Gastrocnemius medialis (tissue), 4 donors: ENCODE measurements around the gene FOXP4. TPM values are rescaled to one million over a fixed set of nuclear protein-coding genes. Genes with fewer than 3 reads are reported as not detected.
A peak's percentile ranks its signal among the peaks of the same experiment; 100 is the strongest.

ENCODE experiments used
- ATAC-seq, 2 donors: fragments of 150-250 bp; one replicate each; pipeline ENCODE4 v1.9.1; 2016
- DNase-seq, 2 donors: peaks; one replicate each; pipeline ENCODE4 v3.0.0-alpha.2; 2019
- H3K27ac ChIP-seq, 4 donors: fragments of 200-600 bp; sonication (generic); 1 replicate in 1 of 4; 2 replicates in 3 of 4; pipeline ENCODE4 v1.5.1; 2016 to 2018; ENCODE audit warnings: mild to moderate bottlenecking in 2 of 4, moderate library complexity in 1 of 4
- H3K27me3 ChIP-seq, 3 donors: fragments of 200-600 bp; sonication (generic) in 2 of 3; 1 replicate in 1 of 3; 2 replicates in 2 of 3; pipeline versions ENCODE4 v1.5.1 to v1.6.0; 2016 to 2019; ENCODE audit warnings: mild to moderate bottlenecking in 1 of 3, moderate library complexity in 1 of 3
- H3K36me3 ChIP-seq, 2 donors: fragments of 200-600 bp; sonication (generic) in 1 of 2; one replicate each; pipeline ENCODE4 v1.5.1; 2017 to 2018
- H3K4me1 ChIP-seq, 2 donors: fragments of 200-600 bp; sonication (generic) in 1 of 2; one replicate each; pipeline ENCODE4 v1.5.1; 2016 to 2017; ENCODE audit warnings: mild to moderate bottlenecking in 2 of 2
- H3K4me3 ChIP-seq, 4 donors: fragments of 200-600 bp; sonication (generic) in 3 of 4; 1 replicate in 1 of 4; 2 replicates in 3 of 4; pipeline ENCODE4 v1.5.1; 2016 to 2019; ENCODE audit warnings: mild to moderate bottlenecking in 2 of 4
- H3K9me3 ChIP-seq, 3 donors: fragments of 200-600 bp; sonication (generic) in 2 of 3; 1 replicate in 1 of 3; 2 replicates in 2 of 3; pipeline ENCODE4 v1.5.1; 2016 to 2019
- CTCF ChIP-seq, 5 experiments: fragments of 450-650 bp in 3 of 5; fragments of 200-600 bp in 2 of 5; sonication (generic) in 2 of 5; IDR thresholded peaks in 4 of 5; conservative IDR thresholded peaks in 1 of 5; 1 replicate in 4 of 5; 2 replicates in 1 of 5; pipeline ENCODE4 v1.5.1; 2016 to 2019; ENCODE audit warnings: antibody characterized with exemption in 5 of 5, mild to moderate bottlenecking in 3 of 5, moderate library complexity in 3 of 5
- POLR2A ChIP-seq, 2 donors: fragments of 450-650 bp; IDR thresholded peaks; one replicate each; pipeline ENCODE4 v1.6.1; 2017; ENCODE audit warnings: antibody characterized with exemption in 2 of 2, mild to moderate bottlenecking in 2 of 2, moderate library complexity in 2 of 2
- in situ Hi-C, 4 donors: fragments of 200-750 bp; cut with MboI; loops; one replicate each; pipeline versions ENCODE4 v1.15.0 to v1.8.0; 2017; ENCODE audit warnings: low sequenced_read_pairs in 4 of 4
- intact Hi-C: fragments of 100-400 bp; cut with DNase I; formaldehyde crosslinking; loops from one replicate; pipeline ENCODE4 v1.15.1; 2023; ENCODE audit warnings: low total_unique reads
- total RNA-seq, 4 donors: library from RNA; depleted of rRNA; stranded (reverse); fragments of >200 nt; gene quantifications; one replicate each; pipeline versions ENCODE4 v1.1.0 to v1.2.3, GENCODE V29; 2016

FOXP4 gene
- total RNA-seq, 4 donors from 2014 or later = 3.4 to 11.4 (median 6.5) TPM

- intact Hi-C loops (loop anchor here (5.0 kb wide), 6 partner anchors 40 to 230 kb away; partner anchors contain the start of gene FRS3), in situ Hi-C loops (no loop called here)
- TF ChIP-seq POLR2A (IDR thresholded peaks at IDR 0.05) (no peak), CTCF (IDR thresholded peaks at IDR 0.05 in 4 of 5, conservative IDR thresholded peaks at IDR 0.05 in 1 of 5) (no peak)
- peak; percentile 38 to 53 for ATAC-seq
- peak overlapping the region; percentile 58 to 82 (median 68) for H3K4me3 ChIP-seq
- peak in 1 of 2 donors; percentile 34 for DNase-seq
- H3K27me3 ChIP-seq = no peaks in the 10 kb centered on the region
- H3K4me1 ChIP-seq = peaks cover 21 to 45% of the 10 kb centered on the region in 2 donors
- H3K36me3 ChIP-seq = no peaks in the 10 kb centered on the region
- H3K27ac ChIP-seq = peak overlapping the region; percentile 72 to 89 (median 79)
- no peaks in the 10 kb centered on the region for H3K9me3 ChIP-seq
Observed at GRCh38 chr6:41546866-41547798, 951 bp downstream of the FOXP4 start.

- ATAC-seq = no peak
- H3K4me1 ChIP-seq = peaks cover 21 to 45% of the 10 kb centered on the region in 2 donors
Observed at GRCh38 chr6:41547799-41548097, 1.6 kb downstream of the FOXP4 start.

GRCh38 chr6:41548098-41548840 is 2.1 kb downstream of the FOXP4 start:
- intact Hi-C loops = loop anchor here (5.0 kb wide), 6 partner anchors 41 to 229 kb away; partner anchors contain the start of gene FRS3
- TF ChIP-seq POLR2A (IDR thresholded peaks at IDR 0.05) (no peak), CTCF (IDR thresholded peaks at IDR 0.05 in 4 of 5, conservative IDR thresholded peaks at IDR 0.05 in 1 of 5) (no peak)
- Histone ChIP-seq H3K4me3 (peak overlapping the region; percentile 58 to 82 (median 68)), H3K4me1 (peaks cover 21 to 45% of the 10 kb centered on the region in 2 donors), H3K27me3 (no peaks in the 10 kb centered on the region), H3K9me3 (no peaks in the 10 kb centered on the region), H3K27ac (no peak overlapping the region), H3K36me3 (no peaks in the 10 kb centered on the region)
- in situ Hi-C loops = no loop called here
- no peak for ATAC-seq
- no peak for DNase-seq

More at GRCh38 chr6:41547799-41548097, 1.6 kb downstream of the FOXP4 start:
- TF ChIP-seq CTCF (IDR thresholded peaks at IDR 0.05 in 4 of 5, conservative IDR thresholded peaks at IDR 0.05 in 1 of 5) = no peak
- no peak for TF ChIP-seq POLR2A (IDR thresholded peaks at IDR 0.05)
- Histone ChIP-seq H3K9me3 (no peaks in the 10 kb centered on the region), H3K4me3 (peak overlapping the region; percentile 58 to 82 (median 68)), H3K27ac (peak overlapping the region in 3 of 4 donors; percentile 72 to 89 (median 77)), H3K27me3 (no peaks in the 10 kb centered on the region), H3K36me3 (no peaks in the 10 kb centered on the region)
- in situ Hi-C loops = no loop called here
- DNase-seq = no peak
- intact Hi-C loops = loop anchor here (5.0 kb wide), 6 partner anchors 40 to 230 kb away; partner anchors contain the start of gene FRS3

GRCh38 chr6:41548841-41549642 is 2.9 kb downstream of the FOXP4 start:
- no peaks in the 10 kb centered on the region for H3K27me3 ChIP-seq
- in situ Hi-C loops = no loop called here
- H3K4me3 ChIP-seq = peak overlapping the region in 1 of 4 donors; percentile 64
- no peaks in the 10 kb centered on the region for H3K9me3 ChIP-seq
- intact Hi-C loops = loop anchor here (5.0 kb wide), 6 partner anchors 42 to 228 kb away; partner anchors contain the start of gene FRS3
- H3K36me3 ChIP-seq = no peaks in the 10 kb centered on the region
- ATAC-seq (no peak), DNase-seq (no peak)
- no peak for TF ChIP-seq POLR2A (IDR thresholded peaks at IDR 0.05)
- no peak for TF ChIP-seq CTCF (IDR thresholded peaks at IDR 0.05 in 4 of 5, conservative IDR thresholded peaks at IDR 0.05 in 1 of 5)
- peaks cover 21 to 45% of the 10 kb centered on the region in 2 donors for H3K4me1 ChIP-seq
- no peak overlapping the region for H3K27ac ChIP-seq
